GM12878 (cell line): Measurements from ENCODE around the gene MALT1. TPM values are rescaled to one million over a fixed set of nuclear protein-coding genes. Genes with fewer than 3 reads are reported as not detected.

Source experiments
- ATF7 ChIP-seq: fragments of 450-650 bp; IDR thresholded peaks from 2 replicates; pipeline ENCODE4 v1.6.1; 2016; ENCODE audit warnings: low read depth, mild to moderate bottlenecking
- BHLHE40 ChIP-seq, 2 experiments: fragments of 450-650 bp in 1 of 2; IDR thresholded peaks; 2 replicates each; pipeline ENCODE4 v1.6.1; 2011 to 2017; ENCODE audit warnings: low read depth in 2 of 2, borderline replicate concordance in 1 of 2, improper control_type of control experiment in 1 of 2, low read length in 1 of 2, mild to moderate bottlenecking in 1 of 2
- CBFB ChIP-seq: IDR thresholded peaks from 2 replicates; pipeline ENCODE4 v1.6.1; 2016; ENCODE audit warnings: antibody characterized with exemption, low read depth
- CBX3 ChIP-seq: fragments of 200-600 bp; sonication (generic); IDR thresholded peaks from 2 replicates; pipeline ENCODE4 v1.6.1; 2016; ENCODE audit warnings: low read depth, borderline replicate concordance
- CHD4 ChIP-seq: fragments of 200-600 bp; sonication (generic); IDR thresholded peaks from 2 replicates; pipeline ENCODE4 v1.6.1; 2016; ENCODE audit warnings: mild to moderate bottlenecking
- CREB1 ChIP-seq: IDR thresholded peaks from 2 replicates; pipeline ENCODE4 v1.6.1; 2012; ENCODE audit warnings: low read depth, mild to moderate bottlenecking, inconsistent platforms
- EED ChIP-seq: sonication (generic); IDR thresholded peaks from 2 replicates; pipeline ENCODE4 v1.6.1; 2016; ENCODE audit warnings: antibody characterized with exemption, low read depth
- GABPA ChIP-seq: IDR thresholded peaks from 2 replicates; pipeline ENCODE4 v1.6.1; 2014; ENCODE audit warnings: antibody characterized with exemption, low read depth, mild to moderate bottlenecking, inconsistent platforms
- IKZF2 ChIP-seq, 2 experiments: fragments of 450-650 bp; IDR thresholded peaks; 2 replicates each; pipeline ENCODE4 v1.6.1; 2017; ENCODE audit warnings: mild to moderate bottlenecking in 2 of 2, moderate library complexity in 2 of 2
- KLF5 ChIP-seq: fragments of 450-650 bp; IDR thresholded peaks from 2 replicates; pipeline ENCODE4 v1.6.1; 2014; ENCODE audit warnings: mild to moderate bottlenecking; ENCODE audit not compliant: partially characterized antibody
- MYB ChIP-seq: fragments of 150-350 bp; IDR thresholded peaks from 2 replicates; pipeline ENCODE4 v1.6.1; 2014; ENCODE audit warnings: mild to moderate bottlenecking, low read depth, low read length, borderline replicate concordance
- NR2C1 ChIP-seq: fragments of 450-650 bp; IDR thresholded peaks from 2 replicates; pipeline ENCODE4 v1.6.1; 2017; ENCODE audit warnings: antibody characterized with exemption, mild to moderate bottlenecking, moderate library complexity
- NR2C2 ChIP-seq: IDR thresholded peaks from 2 replicates; pipeline ENCODE4 v1.6.1; 2011; ENCODE audit warnings: borderline replicate concordance, low read depth; ENCODE audit not compliant: control insufficient read depth, insufficient read length
- POU2F2 ChIP-seq: IDR thresholded peaks from 3 replicates; pipeline ENCODE4 v1.6.1; 2011; ENCODE audit warnings: low read depth, mild to moderate bottlenecking, low read length, borderline replicate concordance
- RB1 ChIP-seq: fragments of 450-650 bp; formaldehyde crosslinking; IDR thresholded peaks from 2 replicates; pipeline ENCODE4 v1.6.1; 2017; ENCODE audit warnings: mild to moderate bottlenecking, borderline replicate concordance
- RBBP5 ChIP-seq: fragments of 200-600 bp; sonication (generic); conservative IDR thresholded peaks from 2 replicates; pipeline ENCODE4 v1.6.1; 2016
- RCOR1 ChIP-seq: conservative IDR thresholded peaks from 2 replicates; pipeline ENCODE4 v1.6.1; 2012; ENCODE audit warnings: low read depth, low read length, improper control_type of control experiment
- RFX5 ChIP-seq: IDR thresholded peaks from 2 replicates; pipeline ENCODE4 v1.6.1; 2011; ENCODE audit warnings: low read depth, low read length, improper control_type of control experiment
- SMAD5 ChIP-seq: IDR thresholded peaks from 2 replicates; pipeline ENCODE4 v1.6.1; 2016; ENCODE audit warnings: antibody characterized with exemption, low read depth
- ZNF24 ChIP-seq: fragments of 450-650 bp; IDR thresholded peaks from 2 replicates; pipeline ENCODE4 v1.6.1; 2017; ENCODE audit warnings: antibody characterized with exemption, mild to moderate bottlenecking
- polyA plus RNA-seq, 11 experiments: library from polyadenylated mRNA; depleted of rRNA in 4 of 11; unstranded in 6 of 11; stranded (reverse) in 5 of 11; fragments of >200 nt; fragmentation: Nextera tagmentation in 4 of 11; fragmentation: Illumina TruSeq in 1 of 11; extraction: Ambion mirVana in 4 of 11; extraction: Trizol in 1 of 11; gene quantifications; 1 replicate in 1 of 11; 2 replicates in 10 of 11; pipeline versions ENCODE4 v1.2.1 to v1.2.3, GENCODE V29; 2011 to 2016; ENCODE audit warnings: inconsistent platforms in 2 of 11, missing spikeins in 2 of 11, low read depth in 1 of 11
- total RNA-seq, 4 experiments: library from RNA; depleted of rRNA in 3 of 4; stranded (reverse); fragments of >200 nt in 3 of 4; fragmentation: Illumina TruSeq in 1 of 4; extraction: Trizol in 1 of 4; gene quantifications; 2 replicates each; pipeline versions ENCODE4 v1.2.1 to v1.2.3, GENCODE V29; 2013 to 2021
- TF ChIP-seq, protein P1 (sequence below): IDR thresholded peaks from 2 replicates; pipeline ENCODE4 v1.6.1; 2012; ENCODE audit warnings: low read depth, low read length, improper control_type of control experiment
- TF ChIP-seq, protein P2 (sequence below): fragments of 450-650 bp; IDR thresholded peaks from 2 replicates; pipeline ENCODE4 v1.6.1; 2017; ENCODE audit warnings: low read depth, mild to moderate bottlenecking, moderate library complexity
- TF ChIP-seq, protein P3 (sequence below): IDR thresholded peaks from 2 replicates; pipeline ENCODE4 v1.6.1; 2011; ENCODE audit warnings: borderline replicate concordance, low read depth, mild to moderate bottlenecking, moderate library complexity, low read length; ENCODE audit not compliant: insufficient read depth, poor library complexity, severe bottlenecking
- TF ChIP-seq, protein P4 (sequence below): fragments of 450-650 bp; IDR thresholded peaks from 2 replicates; pipeline ENCODE4 v1.6.1; 2017; ENCODE audit warnings: antibody characterized with exemption, mild to moderate bottlenecking, moderate library complexity

Gene MALT1
- total and polyA plus RNA-seq, 10 of the 15 experiments (the other 5 are each of a cell fraction or from before 2014, with no cell fraction given): 17.6 to 126 (median 45.4) TPM

DNA sequence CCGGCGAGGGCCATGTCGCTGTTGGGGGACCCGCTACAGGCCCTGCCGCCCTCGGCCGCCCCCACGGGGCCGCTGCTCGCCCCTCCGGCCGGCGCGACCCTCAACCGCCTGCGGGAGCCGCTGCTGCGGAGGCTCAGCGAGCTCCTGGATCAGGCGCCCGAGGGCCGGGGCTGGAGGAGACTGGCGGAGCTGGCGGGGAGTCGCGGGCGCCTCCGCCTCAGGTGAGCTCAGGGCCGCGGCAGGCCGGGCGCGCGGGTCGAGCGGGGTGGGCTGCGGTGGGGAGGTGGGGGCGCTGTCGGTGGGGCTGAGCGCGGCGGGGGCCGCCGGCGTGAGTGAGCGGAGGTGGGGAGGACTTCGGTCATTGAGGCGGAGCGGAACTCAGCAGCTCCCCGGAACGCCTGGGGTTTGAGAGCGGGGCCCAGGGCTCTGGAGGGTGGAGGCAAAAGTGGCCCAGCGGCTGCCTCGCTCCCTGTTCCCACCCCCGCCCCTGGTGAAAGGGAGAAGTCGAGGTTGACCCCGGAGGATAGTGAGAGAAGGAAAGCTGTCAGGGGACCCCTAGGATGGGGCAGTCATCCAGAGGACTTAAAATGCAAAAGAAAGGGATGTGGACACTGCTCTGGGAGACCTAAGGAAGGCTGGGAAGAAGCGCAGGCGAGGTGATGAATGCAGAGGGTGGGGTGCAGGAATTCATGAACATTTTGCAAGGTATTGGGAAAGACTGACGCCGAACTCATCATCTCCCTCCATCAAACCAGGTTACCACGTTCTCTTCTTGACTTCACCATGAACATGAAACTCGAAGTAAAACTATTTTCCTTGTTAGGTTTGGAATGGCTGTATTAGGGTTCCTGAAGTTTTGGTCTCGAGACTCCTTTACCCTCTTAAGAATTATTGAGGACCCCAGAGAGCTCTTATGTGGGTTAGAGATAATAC, 633 bp downstream of the MALT1 start (continued):
- TF ChIP-seq, protein P1, sequence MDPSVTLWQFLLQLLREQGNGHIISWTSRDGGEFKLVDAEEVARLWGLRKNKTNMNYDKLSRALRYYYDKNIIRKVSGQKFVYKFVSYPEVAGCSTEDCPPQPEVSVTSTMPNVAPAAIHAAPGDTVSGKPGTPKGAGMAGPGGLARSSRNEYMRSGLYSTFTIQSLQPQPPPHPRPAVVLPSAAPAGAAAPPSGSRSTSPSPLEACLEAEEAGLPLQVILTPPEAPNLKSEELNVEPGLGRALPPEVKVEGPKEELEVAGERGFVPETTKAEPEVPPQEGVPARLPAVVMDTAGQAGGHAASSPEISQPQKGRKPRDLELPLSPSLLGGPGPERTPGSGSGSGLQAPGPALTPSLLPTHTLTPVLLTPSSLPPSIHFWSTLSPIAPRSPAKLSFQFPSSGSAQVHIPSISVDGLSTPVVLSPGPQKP: no peak
- TF ChIP-seq ZNF24 (no peak; the same call in 1 of the 2 replicates), NR2C1 (0 out of 2 replicates have a peak, but pooled peaks have one; percentile 11), NR2C2 (no peak), MYB (no peak), CREB1 (no peak), BHLHE40 (IDR thresholded peaks at IDR 0.05; ENCODE audit: borderline replicate concordance in 1 of 2, low read depth in 2 of 2, low read length in 1 of 2) (peak; percentile 4 to 8; a peak in 1 of 4 replicates), RB1 (peak; percentile 33; the same call in 1 of the 2 replicates), CHD4 (no peak), POU2F2 (no peak), IKZF2 (IDR thresholded peaks at IDR 0.05) (no peak; a peak in 1 of 4 replicates), ATF7 (no peak), EED (no peak), KLF5 (peak; percentile 30), RCOR1 (no peak), RFX5 (no peak), CBX3 (no peak), SMAD5 (no peak), RBBP5 (no peak), GABPA (no peak), CBFB (no peak)
- TF ChIP-seq, protein P2, sequence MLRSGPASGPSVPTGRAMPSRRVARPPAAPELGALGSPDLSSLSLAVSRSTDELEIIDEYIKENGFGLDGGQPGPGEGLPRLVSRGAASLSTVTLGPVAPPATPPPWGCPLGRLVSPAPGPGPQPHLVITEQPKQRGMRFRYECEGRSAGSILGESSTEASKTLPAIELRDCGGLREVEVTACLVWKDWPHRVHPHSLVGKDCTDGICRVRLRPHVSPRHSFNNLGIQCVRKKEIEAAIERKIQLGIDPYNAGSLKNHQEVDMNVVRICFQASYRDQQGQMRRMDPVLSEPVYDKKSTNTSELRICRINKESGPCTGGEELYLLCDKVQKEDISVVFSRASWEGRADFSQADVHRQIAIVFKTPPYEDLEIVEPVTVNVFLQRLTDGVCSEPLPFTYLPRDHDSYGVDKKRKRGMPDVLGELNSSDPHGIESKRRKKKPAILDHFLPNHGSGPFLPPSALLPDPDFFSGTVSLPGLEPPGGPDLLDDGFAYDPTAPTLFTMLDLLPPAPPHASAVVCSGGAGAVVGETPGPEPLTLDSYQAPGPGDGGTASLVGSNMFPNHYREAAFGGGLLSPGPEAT: no peak
- TF ChIP-seq, protein P3, sequence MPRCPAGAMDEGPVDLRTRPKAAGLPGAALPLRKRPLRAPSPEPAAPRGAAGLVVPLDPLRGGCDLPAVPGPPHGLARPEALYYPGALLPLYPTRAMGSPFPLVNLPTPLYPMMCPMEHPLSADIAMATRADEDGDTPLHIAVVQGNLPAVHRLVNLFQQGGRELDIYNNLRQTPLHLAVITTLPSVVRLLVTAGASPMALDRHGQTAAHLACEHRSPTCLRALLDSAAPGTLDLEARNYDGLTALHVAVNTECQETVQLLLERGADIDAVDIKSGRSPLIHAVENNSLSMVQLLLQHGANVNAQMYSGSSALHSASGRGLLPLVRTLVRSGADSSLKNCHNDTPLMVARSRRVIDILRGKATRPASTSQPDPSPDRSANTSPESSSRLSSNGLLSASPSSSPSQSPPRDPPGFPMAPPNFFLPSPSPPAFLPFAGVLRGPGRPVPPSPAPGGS: no peak
- TF ChIP-seq, protein P4, sequence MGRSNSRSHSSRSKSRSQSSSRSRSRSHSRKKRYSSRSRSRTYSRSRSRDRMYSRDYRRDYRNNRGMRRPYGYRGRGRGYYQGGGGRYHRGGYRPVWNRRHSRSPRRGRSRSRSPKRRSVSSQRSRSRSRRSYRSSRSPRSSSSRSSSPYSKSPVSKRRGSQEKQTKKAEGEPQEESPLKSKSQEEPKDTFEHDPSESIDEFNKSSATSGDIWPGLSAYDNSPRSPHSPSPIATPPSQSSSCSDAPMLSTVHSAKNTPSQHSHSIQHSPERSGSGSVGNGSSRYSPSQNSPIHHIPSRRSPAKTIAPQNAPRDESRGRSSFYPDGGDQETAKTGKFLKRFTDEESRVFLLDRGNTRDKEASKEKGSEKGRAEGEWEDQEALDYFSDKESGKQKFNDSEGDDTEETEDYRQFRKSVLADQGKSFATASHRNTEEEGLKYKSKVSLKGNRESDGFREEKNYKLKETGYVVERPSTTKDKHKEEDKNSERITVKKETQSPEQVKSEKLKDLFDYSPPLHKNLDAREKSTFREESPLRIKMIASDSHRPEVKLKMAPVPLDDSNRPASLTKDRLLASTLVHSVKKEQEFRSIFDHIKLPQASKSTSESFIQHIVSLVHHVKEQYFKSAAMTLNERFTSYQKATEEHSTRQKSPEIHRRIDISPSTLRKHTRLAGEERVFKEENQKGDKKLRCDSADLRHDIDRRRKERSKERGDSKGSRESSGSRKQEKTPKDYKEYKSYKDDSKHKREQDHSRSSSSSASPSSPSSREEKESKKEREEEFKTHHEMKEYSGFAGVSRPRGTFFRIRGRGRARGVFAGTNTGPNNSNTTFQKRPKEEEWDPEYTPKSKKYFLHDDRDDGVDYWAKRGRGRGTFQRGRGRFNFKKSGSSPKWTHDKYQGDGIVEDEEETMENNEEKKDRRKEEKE: 0 out of 2 replicates have a peak, but pooled peaks have one; percentile 49
